AG09319 (cell line): ENCODE data around the gene CCDC148.
"Not testable (repeated sequence)": the region's sequence is repeated elsewhere in the genome, so short reads cannot be mapped to it uniquely, and the experiment has no call there.

Source experiments
- DNase-seq: peaks from one replicate; pipeline ENCODE4 v3.0.0-alpha.2; 2010; ENCODE audit warnings: low read depth; ENCODE audit errors: extremely low read depth
- TF ChIP-seq, protein P1 (sequence below): IDR thresholded peaks from 2 replicates; pipeline ENCODE4 v1.5.1; 2011; ENCODE audit warnings: low read depth, mild to moderate bottlenecking, inconsistent platforms, low read length, moderate library complexity

CCDC148 gene

DNA sequence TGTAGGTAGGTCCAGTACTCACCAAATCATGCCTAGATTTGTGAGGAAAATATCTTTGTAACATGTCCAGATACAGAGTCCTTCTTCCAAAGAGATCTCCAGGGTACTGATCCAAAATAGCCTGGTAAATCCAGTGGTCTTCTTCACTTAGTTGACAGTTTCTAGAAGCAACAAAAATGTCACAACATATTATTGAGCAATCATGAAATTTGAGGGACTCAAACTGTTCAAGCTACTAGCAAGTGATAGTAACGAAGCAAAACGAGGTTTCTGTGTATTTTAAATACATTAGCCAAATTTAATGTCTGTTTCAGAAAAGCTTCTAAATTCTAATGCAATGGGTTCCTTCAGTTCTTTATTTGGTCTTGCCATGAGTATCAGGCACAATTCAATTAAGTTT lies 142.8 kb downstream of the CCDC148 start:
- TF ChIP-seq, protein P1, sequence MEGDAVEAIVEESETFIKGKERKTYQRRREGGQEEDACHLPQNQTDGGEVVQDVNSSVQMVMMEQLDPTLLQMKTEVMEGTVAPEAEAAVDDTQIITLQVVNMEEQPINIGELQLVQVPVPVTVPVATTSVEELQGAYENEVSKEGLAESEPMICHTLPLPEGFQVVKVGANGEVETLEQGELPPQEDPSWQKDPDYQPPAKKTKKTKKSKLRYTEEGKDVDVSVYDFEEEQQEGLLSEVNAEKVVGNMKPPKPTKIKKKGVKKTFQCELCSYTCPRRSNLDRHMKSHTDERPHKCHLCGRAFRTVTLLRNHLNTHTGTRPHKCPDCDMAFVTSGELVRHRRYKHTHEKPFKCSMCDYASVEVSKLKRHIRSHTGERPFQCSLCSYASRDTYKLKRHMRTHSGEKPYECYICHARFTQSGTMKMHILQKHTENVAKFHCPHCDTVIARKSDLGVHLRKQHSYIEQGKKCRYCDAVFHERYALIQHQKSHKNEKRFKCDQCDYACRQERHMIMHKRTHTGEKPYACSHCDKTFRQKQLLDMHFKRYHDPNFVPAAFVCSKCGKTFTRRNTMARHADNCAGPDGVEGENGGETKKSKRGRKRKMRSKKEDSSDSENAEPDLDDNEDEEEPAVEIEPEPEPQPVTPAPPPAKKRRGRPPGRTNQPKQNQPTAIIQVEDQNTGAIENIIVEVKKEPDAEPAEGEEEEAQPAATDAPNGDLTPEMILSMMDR = no peak
- DNase-seq = no peak

DNA sequence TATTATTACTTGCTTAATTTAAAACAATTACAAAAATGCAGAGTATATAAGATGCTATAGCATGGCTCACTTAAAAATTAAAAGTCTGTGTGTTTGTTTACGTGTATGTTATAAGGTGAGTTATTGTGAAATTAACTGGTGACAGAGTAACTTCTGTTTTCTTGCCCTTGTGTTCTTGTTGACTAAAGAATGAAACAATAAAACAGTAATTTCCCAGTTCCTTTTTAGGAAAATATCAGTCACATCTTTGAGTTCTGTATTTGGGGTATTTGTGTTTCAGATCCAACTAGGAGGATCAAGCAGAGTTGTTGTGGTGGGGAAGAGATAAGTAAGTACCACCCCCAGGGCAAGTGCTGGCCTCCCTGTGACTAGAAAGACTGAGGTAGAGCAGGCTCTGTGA lies 143.6 kb downstream of the CCDC148 start:
- TF ChIP-seq, protein P1 = no peak
- no peak for DNase-seq

DNA sequence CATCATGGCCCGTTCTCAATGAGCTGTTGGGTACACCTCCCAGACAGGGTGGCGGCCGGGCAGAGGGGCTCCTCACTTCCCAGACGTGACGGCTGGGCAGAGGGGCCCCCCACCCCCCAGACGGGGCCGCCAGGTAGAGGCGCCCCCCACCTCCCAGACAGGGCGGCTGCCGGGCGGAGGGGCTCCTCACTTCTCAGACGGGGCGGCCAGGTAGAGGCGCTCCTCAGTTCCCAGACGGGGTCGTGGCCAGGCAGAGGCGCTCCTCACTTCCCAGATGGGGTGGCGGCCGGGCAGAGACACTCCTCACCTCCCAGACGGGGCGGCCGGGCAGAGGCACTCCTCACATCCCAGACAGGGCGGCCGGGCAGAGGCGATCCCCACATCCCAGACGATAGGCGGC lies 146.1 kb downstream of the CCDC148 start:
- DNase-seq = not testable (repeated sequence)

GRCh38 chr2:158305501-158305900 lies 151.1 kb downstream of the CCDC148 start:
- TF ChIP-seq, protein P1 = no peak
- DNase-seq = no peak

DNA sequence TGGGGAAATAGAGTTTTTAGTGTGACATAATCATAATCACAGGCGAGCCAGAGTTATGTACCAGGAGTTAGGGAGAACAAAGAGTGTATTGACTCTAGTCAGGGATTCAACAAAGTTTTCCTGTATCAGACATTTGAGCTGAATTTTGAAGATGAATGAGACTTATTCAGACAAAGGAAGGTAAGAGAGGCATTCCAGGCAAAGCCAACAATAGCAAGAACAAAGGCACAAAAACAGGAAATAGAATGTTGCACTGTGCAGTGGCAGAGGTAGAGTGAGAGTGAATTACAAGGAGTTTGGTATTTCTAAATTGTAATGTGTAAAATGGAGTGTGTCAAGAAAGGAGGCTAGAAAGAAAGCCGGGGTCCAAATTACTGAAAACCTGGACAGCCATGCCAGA lies 156.2 kb downstream of the CCDC148 start:
- TF ChIP-seq, protein P1 = no peak
- no peak for DNase-seq

DNA sequence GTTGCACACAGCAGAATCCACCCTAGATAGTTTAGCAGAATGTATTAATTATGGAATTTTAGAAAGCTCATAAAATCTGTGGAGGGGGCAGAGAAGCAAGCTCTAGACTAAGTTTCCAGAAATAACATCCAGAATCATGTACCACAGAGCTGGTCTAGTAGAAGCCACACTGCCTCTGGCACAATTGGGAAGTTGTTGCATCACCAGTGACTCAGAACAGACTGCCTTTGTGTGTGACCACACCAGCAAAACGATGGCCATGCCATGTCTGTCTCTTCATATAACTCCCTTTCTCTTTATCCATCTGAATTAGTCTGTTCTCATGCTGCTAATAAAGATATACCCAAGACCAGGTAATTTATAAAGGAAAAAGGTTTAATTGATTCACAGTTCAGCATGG lies 158.9 kb downstream of the CCDC148 start:
- TF ChIP-seq, protein P1 = no peak
- DNase-seq = no peak

DNA sequence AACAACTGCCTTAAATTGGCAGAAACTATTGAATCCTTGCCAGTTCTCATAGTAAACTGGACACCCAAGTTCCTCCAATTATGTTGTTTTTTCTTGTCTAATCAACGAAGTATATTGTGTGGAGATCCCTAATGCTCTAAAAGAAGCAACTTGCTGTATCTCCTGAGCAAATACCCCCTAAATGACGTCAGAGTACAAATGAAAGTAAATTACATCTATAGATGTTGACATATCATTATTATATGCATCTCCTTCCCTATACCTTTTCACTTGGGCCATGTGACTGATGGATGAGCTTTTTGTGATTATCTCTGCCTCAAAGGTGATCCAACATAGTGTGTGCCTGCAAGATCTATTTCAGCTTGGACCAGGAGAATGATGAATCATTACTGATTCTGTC lies 159.4 kb downstream of the CCDC148 start:
- no peak for DNase-seq
- TF ChIP-seq, protein P1 = no peak

DNA sequence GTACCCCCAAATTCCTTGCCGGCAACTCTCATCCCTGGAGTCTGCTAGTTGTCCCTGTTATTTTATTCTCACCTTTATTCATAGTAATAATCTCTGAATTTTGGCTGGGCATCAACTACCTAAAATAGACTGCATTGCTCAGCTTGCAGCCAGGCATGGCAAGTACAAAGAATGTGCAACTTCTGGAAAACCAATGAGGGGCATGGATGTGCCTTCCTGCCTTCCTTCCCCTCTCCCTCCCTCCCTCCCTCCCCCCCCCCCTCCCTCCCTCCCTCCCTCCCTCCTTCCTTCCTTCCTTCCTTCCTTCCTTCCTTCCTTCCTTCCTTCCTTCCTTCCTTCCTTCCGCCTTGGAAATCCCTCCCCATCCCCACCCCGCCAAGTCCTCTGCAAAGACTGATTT lies 162.8 kb downstream of the CCDC148 start:
- DNase-seq = no peak
- TF ChIP-seq, protein P1 = no peak
